ENCODE data around the gene CDC25B. TPM values are rescaled to one million over a fixed set of nuclear protein-coding genes. Genes with fewer than 3 reads are reported as not detected.
A peak's percentile ranks its signal among the peaks of the same experiment; 100 is the strongest.

CDC25B gene
- total and polyA plus RNA-seq, 2 of the 13 experiments (the other 11 are each of a cell fraction or from before 2014, with no cell fraction given), result 14.5 to 19.4 TPM

- no peak for TF ChIP-seq GPBP1L1 (CRISPR knock-in tag; IDR thresholded peaks at IDR 0.05)
- peak; percentile 61; the same call in 1 of the 2 replicates for TF ChIP-seq TBX2 (CRISPR knock-in tag; IDR thresholded peaks at IDR 0.05; ENCODE audit: borderline replicate concordance)
- TF ChIP-seq NFKB2 (CRISPR knock-in tag; IDR thresholded peaks at IDR 0.05; ENCODE audit: borderline replicate concordance), result peak; percentile 63; the same call in 1 of the 2 replicates
- no peak for TF ChIP-seq HNF1A (IDR thresholded peaks at IDR 0.05; ENCODE audit: low read depth)
- TF ChIP-seq HNF1A (CRISPR knock-in tag; IDR thresholded peaks at IDR 0.05; ENCODE audit: borderline replicate concordance), result peak; percentile 18; the same call in 1 of the 2 replicates
- no peak for TF ChIP-seq EZH2 (conservative IDR thresholded peaks at IDR 0.05; ENCODE audit: low read depth, low read length)
- TF ChIP-seq MXI1 (IDR thresholded peaks at IDR 0.05; ENCODE audit: borderline replicate concordance, low read depth, low read length), result peak; percentile 98
- TF ChIP-seq TFDP2 (CRISPR knock-in tag; IDR thresholded peaks at IDR 0.05), result peak; percentile 62
- no peak for TF ChIP-seq ATF6 (CRISPR knock-in tag; conservative IDR thresholded peaks at IDR 0.05)
- peak; percentile 53 for TF ChIP-seq FOSL2 (CRISPR knock-in tag; IDR thresholded peaks at IDR 0.05)
- TF ChIP-seq SALL1 (CRISPR knock-in tag; IDR thresholded peaks at IDR 0.05), result 0 out of 2 replicates have a peak, but pooled peaks have one; percentile 32
- no peak for TF ChIP-seq ZNF296 (CRISPR knock-in tag; conservative IDR thresholded peaks at IDR 0.05)
- TF ChIP-seq ZBTB1 (CRISPR knock-in tag; IDR thresholded peaks at IDR 0.05; ENCODE audit: borderline replicate concordance), result no peak
- TF ChIP-seq KMT2B (CRISPR knock-in tag; IDR thresholded peaks at IDR 0.05), result peak; percentile 44; the same call in 1 of the 2 replicates
- no peak for TF ChIP-seq SNRNP70 (IDR thresholded peaks at IDR 0.05; ENCODE audit: low read depth, low read length)
- TF ChIP-seq ZNF20 (CRISPR knock-in tag; IDR thresholded peaks at IDR 0.05), result no peak
These were observed 14.8 kb upstream of the CDC25B start, which contains the start of gene SPEF1 (continued) for GRCh38 chr20:3781153-3781910.

All from HepG2 (cell line).